Iris pigment epithelial cell (primary cell): ENCODE measurements around the gene FKBP7.
"Not testable (repeated sequence)": the region's sequence is repeated elsewhere in the genome, so short reads cannot be mapped to it uniquely, and the experiment has no call there.

Experiments
- DNase-seq: peaks from one replicate; pipeline ENCODE4 v3.0.0-alpha.2; 2011; ENCODE audit warnings: low read depth

The FKBP7 gene

GRCh38 chr2:178449700-178450523 is 28.5 kb downstream of the FKBP7 start:
- DNase-seq, result peak; percentile 9

- DNase-seq, result no peak
Measured at GRCh38 chr2:178448968-178449661, 29.3 kb downstream of the FKBP7 start.

GRCh38 chr2:178441426-178441825 is 37.0 kb downstream of the FKBP7 start:
- no peak for DNase-seq

- DNase-seq, result no peak
Measured at GRCh38 chr2:178436662-178437061, 41.7 kb downstream of the FKBP7 start.

GRCh38 chr2:178429336-178429735 is 49.1 kb downstream of the FKBP7 start:
- no peak for DNase-seq

GRCh38 chr2:178428396-178428806 is 50.0 kb downstream of the FKBP7 start:
- DNase-seq, result no peak

GRCh38 chr2:178427458-178427857 is 50.9 kb downstream of the FKBP7 start:
- no peak for DNase-seq

- DNase-seq, result peak; percentile 50
Measured at GRCh38 chr2:178426388-178426787, 52.0 kb downstream of the FKBP7 start.

- no peak for DNase-seq
Measured at GRCh38 chr2:178425255-178425827, 53.1 kb downstream of the FKBP7 start.

- DNase-seq, result not testable (repeated sequence)
Measured at GRCh38 chr2:178423746-178424145, 54.7 kb downstream of the FKBP7 start.

- DNase-seq, result no peak
Measured at GRCh38 chr2:178422097-178422496, 56.3 kb downstream of the FKBP7 start.

- DNase-seq, result no peak
Measured at GRCh38 chr2:178420463-178420999, 57.9 kb downstream of the FKBP7 start.

- peak; percentile 48 for DNase-seq
Measured at GRCh38 chr2:178419123-178419522, 59.3 kb downstream of the FKBP7 start.

GRCh38 chr2:178418426-178418825 is 60.0 kb downstream of the FKBP7 start:
- peak; percentile 74 for DNase-seq

GRCh38 chr2:178417916-178418315 is 60.5 kb downstream of the FKBP7 start:
- no peak for DNase-seq

GRCh38 chr2:178415979-178416378 is 62.4 kb downstream of the FKBP7 start:
- DNase-seq, result no peak

GRCh38 chr2:178414266-178415247 is 63.8 kb downstream of the FKBP7 start:
- DNase-seq, result peak; percentile 97
